Mucosa of stomach (tissue), 1 donor: ENCODE results near the gene SLC52A3.

Source experiments
- H3K27me3 ChIP-seq: one replicate; pipeline ENCODE4 v1.7.0; 2013; ENCODE audit warnings: mild to moderate bottlenecking, low read length; ENCODE audit not compliant: control insufficient read depth, insufficient read depth
- H3K36me3 ChIP-seq: one replicate; pipeline ENCODE4 v1.7.0; 2013; ENCODE audit warnings: low read length; ENCODE audit not compliant: control insufficient read depth, insufficient read depth
- H3K4me1 ChIP-seq: one replicate; pipeline ENCODE4 v1.7.0; 2013; ENCODE audit warnings: mild to moderate bottlenecking, low read length; ENCODE audit not compliant: control insufficient read depth, insufficient read depth
- H3K4me3 ChIP-seq: one replicate; pipeline ENCODE4 v1.7.0; 2013; ENCODE audit warnings: low read length
- H3K9ac ChIP-seq: one replicate; pipeline ENCODE4 v1.7.0; 2013; ENCODE audit warnings: mild to moderate bottlenecking, low read length, moderate library complexity
- H3K9me3 ChIP-seq: one replicate; pipeline ENCODE4 v1.7.0; 2013; ENCODE audit warnings: mild to moderate bottlenecking, low read length, moderate library complexity; ENCODE audit not compliant: control insufficient read depth
- donor health status: Pancreatic carcinoma.

Gene SLC52A3

DNA sequence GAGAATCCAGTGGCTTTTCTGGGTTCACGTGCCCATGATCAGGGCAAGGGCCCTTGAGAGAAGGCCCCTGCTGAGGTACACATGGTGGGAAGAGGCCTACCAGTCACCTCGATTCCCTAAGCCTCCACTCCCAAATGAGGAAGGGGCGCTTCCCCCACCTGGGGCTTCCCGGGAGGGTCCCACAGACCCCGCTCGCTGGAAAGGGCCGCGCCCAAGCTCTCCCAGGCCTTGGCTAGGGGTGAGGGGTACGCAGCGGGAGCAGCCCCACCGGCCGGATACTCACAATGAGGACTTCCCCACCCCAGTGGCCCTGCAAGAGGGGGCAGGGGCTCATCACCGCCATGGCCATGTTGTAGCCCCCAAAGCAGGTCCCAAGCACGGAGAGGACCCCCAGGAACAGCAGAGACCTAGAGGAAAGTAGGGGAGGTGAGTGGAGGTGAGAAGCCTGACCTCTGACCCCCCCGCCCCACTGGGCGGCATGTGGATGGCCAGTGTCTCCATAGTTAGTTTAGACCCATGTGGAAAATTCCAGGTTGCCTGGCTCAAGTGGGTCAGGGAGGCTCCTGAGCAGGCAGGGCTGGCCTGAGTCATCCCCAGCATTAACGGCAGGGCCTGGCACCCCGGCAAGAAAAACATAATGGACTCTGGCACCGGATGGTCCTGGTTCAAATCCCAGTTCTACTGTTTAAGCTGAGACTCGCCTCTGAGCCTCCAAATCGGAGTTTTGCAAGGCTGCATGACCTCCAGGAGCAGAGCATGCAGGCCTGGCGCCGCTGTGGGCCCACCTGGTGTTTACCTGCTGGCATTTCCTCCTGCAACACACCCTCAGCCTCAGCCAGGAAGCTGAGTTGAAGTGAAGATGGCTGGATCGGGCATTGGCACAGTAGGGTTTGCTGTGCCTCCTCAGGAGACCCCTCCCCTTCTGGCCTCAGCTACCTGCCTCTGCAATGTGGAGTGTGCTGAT is 6.6 kb downstream of the SLC52A3 start:
- no peaks in the 10 kb centered on the region for H3K36me3 ChIP-seq

DNA sequence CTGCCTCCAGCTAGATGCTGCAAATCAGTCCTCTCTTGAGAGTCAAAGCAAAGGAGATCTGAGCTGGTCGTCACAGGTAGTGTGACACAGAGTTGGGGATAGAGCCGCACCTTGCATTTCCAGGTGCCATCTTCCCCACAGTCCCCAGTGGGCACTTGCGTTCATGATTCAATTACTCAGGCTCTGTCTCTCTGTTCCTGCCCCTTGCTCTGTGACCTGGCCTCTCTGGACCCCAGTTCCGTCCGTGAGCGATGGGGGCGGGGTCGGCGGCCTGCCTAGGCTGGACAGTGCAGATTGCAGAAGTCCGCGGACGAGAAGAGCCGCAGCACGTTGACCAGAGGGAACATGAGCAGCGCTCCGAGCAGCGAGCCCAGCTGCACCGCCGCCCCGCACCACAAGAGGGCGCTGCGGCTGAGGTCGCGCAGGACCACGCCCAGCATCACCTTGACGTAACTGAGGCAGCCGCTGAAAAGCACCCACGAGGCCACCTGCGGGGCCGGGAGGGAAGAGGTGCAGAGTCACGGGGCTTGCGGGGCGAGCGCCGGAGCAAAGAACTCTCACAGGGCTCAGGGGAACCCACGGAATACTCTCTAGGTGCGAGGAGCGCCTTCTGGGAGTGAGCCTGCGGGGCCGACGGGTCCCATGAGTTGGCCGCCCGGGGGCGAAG is 7.4 kb downstream of the SLC52A3 start:
- no peaks in the 10 kb centered on the region for H3K4me1 ChIP-seq
- H3K9ac ChIP-seq = no peak overlapping the region
- no peaks in the 10 kb centered on the region for H3K27me3 ChIP-seq
- H3K36me3 ChIP-seq = no peaks in the 10 kb centered on the region
- no peak overlapping the region for H3K4me3 ChIP-seq
- no peaks in the 10 kb centered on the region for H3K9me3 ChIP-seq

More for the DNA sequence above, 6.6 kb downstream of the SLC52A3 start:
- Histone ChIP-seq H3K4me1 (no peaks in the 10 kb centered on the region), H3K9ac (no peak overlapping the region), H3K4me3 (no peak overlapping the region), H3K9me3 (no peaks in the 10 kb centered on the region), H3K27me3 (no peaks in the 10 kb centered on the region)

DNA sequence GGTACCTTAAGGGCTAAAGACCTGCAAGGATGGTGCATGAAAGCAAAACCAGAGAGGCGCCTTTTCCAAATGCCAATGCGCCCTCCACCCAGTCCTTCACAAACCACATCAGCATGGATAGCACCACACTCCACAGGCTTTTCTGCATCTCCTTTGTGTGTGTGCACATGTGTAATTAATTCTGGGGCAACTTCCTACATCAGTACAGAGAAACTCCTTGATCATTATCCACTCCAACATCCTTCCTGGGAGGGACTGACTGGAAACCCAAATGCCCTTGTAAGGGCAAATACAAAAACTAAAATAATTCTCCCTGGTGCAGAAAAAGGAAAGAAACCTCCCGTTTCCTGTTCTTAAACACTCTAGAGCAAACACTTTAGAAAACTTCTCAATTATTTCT is 10.8 kb downstream of the SLC52A3 start:
- H3K4me3 ChIP-seq = no peak overlapping the region
- no peak overlapping the region for H3K9ac ChIP-seq
- no peaks in the 10 kb centered on the region for H3K27me3 ChIP-seq
- no peaks in the 10 kb centered on the region for H3K9me3 ChIP-seq
- no peaks in the 10 kb centered on the region for H3K36me3 ChIP-seq
- no peaks in the 10 kb centered on the region for H3K4me1 ChIP-seq

DNA sequence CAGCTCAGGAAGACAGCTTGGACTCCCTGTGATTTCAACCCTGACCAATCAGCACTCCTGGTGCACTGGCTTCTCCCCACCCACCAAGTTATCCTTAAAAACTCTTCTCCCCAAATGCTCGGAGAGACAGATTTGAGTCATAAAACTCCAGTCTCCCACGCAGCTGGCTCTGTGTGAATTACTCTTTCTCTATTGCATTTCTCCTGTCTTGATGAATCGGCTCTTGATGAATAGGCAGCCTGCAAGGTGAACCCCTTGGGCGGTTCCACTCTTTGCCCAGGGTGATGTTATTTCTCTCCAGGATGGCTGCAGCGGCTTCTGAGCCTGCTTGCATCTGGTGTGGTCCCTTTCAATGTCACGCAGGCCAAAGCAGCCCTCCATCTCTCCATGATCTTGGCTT is 12.4 kb downstream of the SLC52A3 start:
- Histone ChIP-seq H3K9me3 (no peaks in the 10 kb centered on the region), H3K4me1 (no peaks in the 10 kb centered on the region), H3K4me3 (no peak overlapping the region), H3K27me3 (no peaks in the 10 kb centered on the region), H3K9ac (no peak overlapping the region), H3K36me3 (no peaks in the 10 kb centered on the region)

DNA sequence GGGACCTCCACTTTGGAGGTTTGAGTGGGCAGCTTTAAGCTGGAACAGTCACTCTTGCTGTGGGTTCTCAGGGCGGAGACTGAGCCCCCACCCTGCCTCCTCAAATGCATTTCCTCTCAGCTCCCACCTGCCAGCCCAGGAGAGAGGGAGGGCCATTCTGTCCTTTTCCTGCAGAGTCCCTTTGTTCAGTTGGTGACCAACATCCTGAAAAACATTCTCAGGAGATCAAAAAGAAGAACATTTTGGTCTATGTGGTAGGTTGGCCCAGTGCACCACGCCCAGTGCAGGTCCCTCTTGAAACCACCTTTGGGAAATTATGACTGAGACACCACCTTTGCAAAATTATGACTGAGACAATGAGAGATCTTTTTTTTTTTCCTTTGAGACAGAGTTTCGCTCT is 13.4 kb downstream of the SLC52A3 start:
- Histone ChIP-seq H3K27me3 (no peaks in the 10 kb centered on the region), H3K9ac (no peak overlapping the region), H3K36me3 (no peaks in the 10 kb centered on the region), H3K9me3 (no peaks in the 10 kb centered on the region), H3K4me1 (no peaks in the 10 kb centered on the region), H3K4me3 (no peak overlapping the region)

DNA sequence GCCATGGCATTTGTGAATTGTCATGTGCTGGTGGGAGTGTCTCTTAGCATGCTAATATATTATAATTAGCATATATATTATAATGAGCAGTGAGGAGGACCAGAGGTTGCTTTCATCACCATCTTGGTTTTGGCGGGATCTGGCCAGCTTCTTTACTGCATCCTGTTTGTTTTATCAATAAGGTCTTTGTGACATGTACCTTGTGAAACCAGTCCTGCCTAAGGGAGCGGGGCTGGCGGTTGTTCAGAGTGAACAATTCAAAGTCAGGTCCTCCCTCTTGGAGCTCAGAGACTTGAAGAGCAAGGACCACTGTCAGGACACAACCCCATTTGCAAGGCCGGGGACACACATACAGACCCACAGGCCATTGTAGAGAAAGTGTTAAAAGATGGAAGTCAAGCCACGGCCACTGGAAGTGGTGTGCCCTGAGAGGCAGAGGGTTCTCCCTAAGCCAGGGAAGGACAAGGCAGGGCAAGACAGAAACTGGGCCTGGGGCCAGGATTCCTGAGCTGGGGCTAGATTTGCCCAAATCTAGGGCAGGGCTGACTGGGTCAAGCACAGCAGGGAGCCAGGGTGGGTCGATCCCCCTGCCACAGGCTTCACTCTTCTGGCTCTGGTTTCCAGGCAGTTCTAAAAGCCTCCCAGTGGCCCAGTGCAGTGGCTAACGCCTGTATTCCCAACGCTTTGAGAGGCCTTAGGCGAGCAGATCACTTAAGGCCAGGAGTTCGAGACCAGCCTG is 14.2 kb downstream of the SLC52A3 start:
- no peaks in the 10 kb centered on the region for H3K36me3 ChIP-seq
- H3K4me1 ChIP-seq = no peaks in the 10 kb centered on the region
- no peak overlapping the region for H3K4me3 ChIP-seq
- H3K27me3 ChIP-seq = no peaks in the 10 kb centered on the region
- H3K9me3 ChIP-seq = no peaks in the 10 kb centered on the region
- H3K9ac ChIP-seq = no peak overlapping the region

DNA sequence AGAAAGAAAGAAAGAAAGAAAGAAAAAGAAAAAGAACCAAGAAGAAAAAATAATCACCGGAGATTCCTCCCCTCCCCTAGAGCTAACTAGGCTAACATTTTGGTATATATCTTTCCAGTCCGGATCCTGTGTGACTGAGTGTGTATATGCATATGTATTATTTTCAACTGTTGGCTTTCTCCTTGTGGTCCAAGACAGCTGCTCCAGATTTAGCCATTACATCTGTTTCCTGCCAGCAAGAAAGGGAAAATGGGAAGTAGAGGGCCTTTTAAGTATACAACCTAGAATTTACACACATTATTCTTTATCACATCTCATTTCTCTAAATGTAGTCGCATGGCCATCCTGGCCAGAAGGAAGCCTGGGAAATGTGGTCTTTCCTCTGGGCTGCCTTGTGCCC is 15.2 kb downstream of the SLC52A3 start:
- no peaks in the 10 kb centered on the region for H3K36me3 ChIP-seq
- H3K4me1 ChIP-seq = no peaks in the 10 kb centered on the region
- no peak overlapping the region for H3K4me3 ChIP-seq
- H3K9ac ChIP-seq = no peak overlapping the region
- no peaks in the 10 kb centered on the region for H3K9me3 ChIP-seq
- no peaks in the 10 kb centered on the region for H3K27me3 ChIP-seq

DNA sequence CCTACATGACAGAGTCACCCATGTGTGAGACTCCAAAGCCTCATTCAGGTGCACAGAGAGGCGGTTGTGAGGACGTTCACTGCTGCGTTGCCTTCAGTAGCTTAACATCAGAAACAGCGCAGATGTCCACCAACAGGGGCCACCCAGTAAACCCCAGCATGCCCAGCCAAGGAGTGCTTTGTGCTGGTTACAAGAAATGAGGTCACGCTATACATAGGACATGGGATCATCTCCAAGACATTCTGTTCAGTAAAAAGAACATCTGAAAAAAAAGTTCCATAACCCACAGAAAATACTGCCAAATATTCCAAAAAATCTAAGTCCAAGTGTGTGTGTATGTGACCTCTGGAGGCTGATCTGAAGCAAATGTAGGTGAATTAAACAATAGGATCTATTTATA is 16.0 kb downstream of the SLC52A3 start:
- Histone ChIP-seq H3K4me1 (no peaks in the 10 kb centered on the region), H3K36me3 (no peaks in the 10 kb centered on the region), H3K9ac (no peak overlapping the region), H3K27me3 (no peaks in the 10 kb centered on the region), H3K4me3 (no peak overlapping the region), H3K9me3 (no peaks in the 10 kb centered on the region)

DNA sequence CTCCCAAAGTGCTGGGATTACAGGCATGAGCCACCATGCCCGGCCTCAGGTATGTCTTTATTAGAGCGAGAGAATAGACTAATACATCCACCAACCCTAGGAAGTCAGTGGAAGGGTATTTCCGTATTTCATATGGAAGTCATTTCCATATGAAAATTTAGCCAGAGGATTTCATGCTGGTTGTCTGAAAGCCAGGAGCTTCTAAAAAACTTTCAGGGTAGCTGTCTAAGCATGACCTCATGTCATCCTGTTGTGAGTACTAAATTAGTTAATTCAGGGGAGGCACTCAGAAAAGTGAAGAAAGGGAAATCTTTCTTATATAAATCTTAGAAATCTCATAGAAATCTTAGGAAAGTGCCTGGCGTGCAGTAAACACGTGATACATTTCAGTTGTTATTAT is 16.5 kb downstream of the SLC52A3 start:
- Histone ChIP-seq H3K4me1 (no peaks in the 10 kb centered on the region), H3K4me3 (no peak overlapping the region), H3K9me3 (no peaks in the 10 kb centered on the region), H3K27me3 (no peaks in the 10 kb centered on the region), H3K9ac (no peak overlapping the region), H3K36me3 (no peaks in the 10 kb centered on the region)

DNA sequence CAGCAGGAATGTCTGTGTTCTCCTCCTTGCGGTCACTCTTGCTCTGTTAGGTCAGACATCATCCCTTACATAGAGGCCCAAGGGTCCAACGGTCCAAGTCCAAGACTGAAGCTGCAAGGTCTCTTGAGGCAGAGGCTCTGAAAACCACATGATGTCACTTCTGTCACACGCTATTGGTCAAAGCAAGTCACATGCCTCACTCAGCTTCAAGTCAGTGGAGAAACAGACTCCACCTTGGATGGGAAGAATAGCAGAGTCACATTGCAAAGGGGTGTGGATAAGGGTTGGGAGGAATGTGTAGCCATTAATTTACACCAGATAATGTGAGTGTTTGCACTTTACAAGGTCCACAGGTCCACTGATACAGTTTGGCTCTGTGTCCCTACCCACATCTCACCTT is 17.5 kb downstream of the SLC52A3 start:
- Histone ChIP-seq H3K36me3 (no peaks in the 10 kb centered on the region), H3K9me3 (peaks cover 3% of the 10 kb centered on the region), H3K4me1 (no peaks in the 10 kb centered on the region), H3K27me3 (no peaks in the 10 kb centered on the region), H3K4me3 (no peak overlapping the region), H3K9ac (no peak overlapping the region)

DNA sequence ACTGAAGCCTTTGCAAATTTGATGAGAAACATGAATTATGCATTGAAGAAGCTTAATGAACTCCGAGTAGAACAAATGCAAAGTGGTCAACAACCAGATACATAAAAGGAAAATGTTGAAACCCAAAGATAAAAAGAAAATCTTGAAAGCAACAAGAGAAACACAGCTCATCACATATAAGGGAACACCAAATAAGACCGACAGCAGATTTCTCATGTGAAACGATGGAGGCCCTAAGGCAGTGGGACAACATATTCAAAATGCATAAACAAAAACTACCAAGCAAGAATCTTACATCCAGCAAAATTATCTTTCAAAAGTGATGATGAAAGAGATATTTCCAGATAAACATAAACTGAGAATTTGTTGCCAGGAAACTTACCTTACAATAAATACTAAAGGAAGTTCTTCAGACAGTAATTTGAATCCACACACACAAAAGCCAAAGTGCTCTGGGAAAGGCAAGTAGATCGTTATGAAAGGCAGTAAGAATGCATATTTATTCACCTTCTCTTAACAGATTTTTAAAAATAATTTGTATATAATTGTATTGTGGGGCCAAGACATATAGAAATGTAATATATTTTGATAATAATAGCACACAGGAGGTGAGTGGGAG is 22.5 kb downstream of the SLC52A3 start:
- no peaks in the 10 kb centered on the region for H3K4me1 ChIP-seq
- H3K9ac ChIP-seq = no peak overlapping the region
- H3K36me3 ChIP-seq = no peaks in the 10 kb centered on the region
- no peak overlapping the region for H3K4me3 ChIP-seq
- peaks cover 4% of the 10 kb centered on the region for H3K27me3 ChIP-seq
- peaks cover 8% of the 10 kb centered on the region for H3K9me3 ChIP-seq
